H9 (cell line): Measurements from ENCODE around the gene PUS10. TPM values are rescaled to one million over a fixed set of nuclear protein-coding genes. Genes with fewer than 3 reads are reported as not detected.

Experiments
- DNase-seq: peaks from one replicate; pipeline ENCODE4 v3.0.0-alpha.2; 2017
- H2AFZ ChIP-seq: one replicate; pipeline ENCODE4 v1.6.1; 2013; ENCODE audit warnings: mild to moderate bottlenecking, low read length, control low read depth, moderate library complexity
- H2AK5ac ChIP-seq: 2 replicates; pipeline ENCODE4 v1.6.1; 2013; ENCODE audit warnings: low read length, control low read depth, mixed read lengths; ENCODE audit not compliant: insufficient read length
- H2BK120ac ChIP-seq: one replicate; pipeline ENCODE4 v1.6.1; 2013; ENCODE audit warnings: low read depth, mild to moderate bottlenecking, low read length, control low read depth, inconsistent platforms; ENCODE audit not compliant: poor library complexity, severe bottlenecking
- H2BK12ac ChIP-seq: 2 replicates; pipeline ENCODE4 v1.6.1; 2013; ENCODE audit warnings: low read length, control low read depth, mixed read lengths, low read depth; ENCODE audit not compliant: insufficient read length
- H2BK15ac ChIP-seq: 2 replicates; pipeline ENCODE4 v1.6.1; 2013; ENCODE audit warnings: low read depth, low read length, control low read depth
- H2BK20ac ChIP-seq: one replicate; pipeline ENCODE4 v1.6.1; 2013; ENCODE audit warnings: low read depth, mild to moderate bottlenecking, low read length, control low read depth, inconsistent platforms; ENCODE audit not compliant: poor library complexity, severe bottlenecking
- H2BK5ac ChIP-seq: 2 replicates; pipeline ENCODE4 v1.6.1; 2013; ENCODE audit warnings: low read length, control low read depth, mixed read lengths; ENCODE audit not compliant: insufficient read length
- H3K14ac ChIP-seq: 2 replicates; pipeline ENCODE4 v1.6.1; 2013; ENCODE audit warnings: low read length, control low read depth; ENCODE audit not compliant: insufficient read depth
- H3K18ac ChIP-seq: 2 replicates; pipeline ENCODE4 v1.6.1; 2013; ENCODE audit warnings: low read depth, mild to moderate bottlenecking, mixed read lengths, low read length, control low read depth; ENCODE audit not compliant: insufficient read length
- H3K23ac ChIP-seq: 2 replicates; pipeline ENCODE4 v1.6.1; 2013; ENCODE audit warnings: low read length, control low read depth, mixed read lengths, low read depth; ENCODE audit not compliant: insufficient read length
- H3K23me2 ChIP-seq: 2 replicates; pipeline ENCODE4 v1.6.1; 2013; ENCODE audit warnings: low read depth, mild to moderate bottlenecking, mixed read lengths, low read length, control low read depth; ENCODE audit not compliant: insufficient read length, poor library complexity, severe bottlenecking
- H3K27ac ChIP-seq: 2 replicates; pipeline ENCODE4 v1.5.1; 2013; ENCODE audit warnings: low read length, control low read depth, mixed read lengths, low read depth; ENCODE audit not compliant: insufficient read length
- H3K27me3 ChIP-seq: 2 replicates; pipeline ENCODE4 v1.6.1; 2013; ENCODE audit warnings: low read length, control low read depth, inconsistent platforms; ENCODE audit not compliant: insufficient read depth
- H3K4ac ChIP-seq: 2 replicates; pipeline ENCODE4 v1.6.1; 2013; ENCODE audit warnings: low read depth, mild to moderate bottlenecking, control low read depth, inconsistent platforms, low read length, moderate library complexity
- H3K4me1 ChIP-seq: 2 replicates; pipeline ENCODE4 v1.6.1; 2013; ENCODE audit warnings: low read length, control low read depth, inconsistent platforms; ENCODE audit not compliant: insufficient read depth
- H3K4me2 ChIP-seq: 2 replicates; pipeline ENCODE4 v1.6.1; 2013; ENCODE audit warnings: low read length, control low read depth, mixed read lengths; ENCODE audit not compliant: insufficient read length, insufficient read depth
- H3K56ac ChIP-seq: 2 replicates; pipeline ENCODE4 v1.6.1; 2013; ENCODE audit warnings: low read depth, mild to moderate bottlenecking, mixed read lengths, low read length, control low read depth; ENCODE audit not compliant: insufficient read length
- H3K79me1 ChIP-seq: 2 replicates; pipeline ENCODE4 v1.6.1; 2013; ENCODE audit warnings: low read depth, mild to moderate bottlenecking, moderate library complexity, low read length, control low read depth, inconsistent platforms; ENCODE audit not compliant: insufficient read depth, poor library complexity, severe bottlenecking
- H3K79me2 ChIP-seq: 2 replicates; pipeline ENCODE4 v1.6.1; 2013; ENCODE audit warnings: low read length, control low read depth, inconsistent platforms; ENCODE audit not compliant: insufficient read depth
- H3K9ac ChIP-seq: 2 replicates; pipeline ENCODE4 v1.6.1; 2013; ENCODE audit warnings: low read length, control low read depth, mixed read lengths; ENCODE audit not compliant: insufficient read length; ENCODE audit errors: extremely low read depth
- H3K9me3 ChIP-seq: one replicate; pipeline ENCODE4 v1.6.1; 2013; ENCODE audit warnings: low read depth, low read length, inconsistent platforms; ENCODE audit not compliant: control insufficient read depth
- H3T11ph ChIP-seq: one replicate; pipeline ENCODE4 v1.6.1; 2013; ENCODE audit warnings: mild to moderate bottlenecking, low read length, control low read depth, inconsistent platforms
- H4K20me1 ChIP-seq: one replicate; pipeline ENCODE4 v1.6.1; 2013; ENCODE audit not compliant: control insufficient read depth, insufficient read length, insufficient read depth
- H4K5ac ChIP-seq: 2 replicates; pipeline ENCODE4 v1.6.1; 2013; ENCODE audit warnings: low read depth, mild to moderate bottlenecking, mixed read lengths, low read length, control low read depth; ENCODE audit not compliant: insufficient read length
- H4K8ac ChIP-seq: replicated peaks from 2 replicates; pipeline ENCODE4 v1.6.1; 2013; ENCODE audit warnings: low read length, control low read depth, mixed read lengths, low read depth; ENCODE audit not compliant: insufficient read length
- H4K91ac ChIP-seq: 2 replicates; pipeline ENCODE4 v1.6.1; 2013; ENCODE audit warnings: low read depth, mild to moderate bottlenecking, moderate library complexity, mixed read lengths, low read length, control low read depth; ENCODE audit not compliant: insufficient read length
- H3K27ac Mint-ChIP-seq, 3 experiments: 2 replicates in 2 of 3; 3 replicates in 1 of 3; pipeline ENCODE4 v1.8.0; 2020 to 2021; ENCODE audit warnings: mixed read lengths in 3 of 3, mild to moderate bottlenecking in 1 of 3, moderate library complexity in 1 of 3
- H3K27me3 Mint-ChIP-seq: 2 replicates; pipeline ENCODE4 v1.8.0; 2021; ENCODE audit warnings: low read depth, mild to moderate bottlenecking, moderate library complexity, mixed read lengths
- H3K36me3 Mint-ChIP-seq, 3 experiments: 2 replicates in 2 of 3; 3 replicates in 1 of 3; pipeline ENCODE4 v1.8.0; 2020 to 2021; ENCODE audit warnings: low read depth in 3 of 3, mixed read lengths in 3 of 3; ENCODE audit not compliant: insufficient read depth in 1 of 3
- H3K4me1 Mint-ChIP-seq, 2 experiments: 2 replicates each; pipeline ENCODE4 v1.8.0; 2020; ENCODE audit warnings: mixed read lengths in 2 of 2
- H3K4me3 Mint-ChIP-seq, 2 experiments: 2 replicates in 1 of 2; 3 replicates in 1 of 2; pipeline ENCODE4 v1.8.0; 2020 to 2021; ENCODE audit warnings: mild to moderate bottlenecking in 2 of 2, mixed read lengths in 2 of 2, moderate library complexity in 1 of 2
- H3K9me3 Mint-ChIP-seq, 2 experiments: 2 replicates in 1 of 2; 3 replicates in 1 of 2; pipeline ENCODE4 v1.8.0; 2020; ENCODE audit warnings: mild to moderate bottlenecking in 2 of 2, mixed read lengths in 2 of 2, moderate library complexity in 1 of 2
- WGBS: extraction: QIAGEN DNeasy Blood & Tissue Kit; methylation state at CpG from one replicate; pipeline ENCODE4 v1.1.7; 2013; ENCODE audit warnings: missing lambda C conversion rate, low lambda C conversion rate, mixed read lengths; ENCODE audit not compliant: insufficient read length; ENCODE audit errors: extremely low coverage; 5-methylcytosine and 5-hydroxymethylcytosine counted together
- total RNA-seq: library from RNA; stranded (reverse); gene quantifications from 2 replicates; pipeline ENCODE4 v1.2.1, GENCODE V29; 2021
- TF ChIP-seq, protein P1 (sequence below): fragments of 200-600 bp; sonication (generic); conservative IDR thresholded peaks from 3 replicates; pipeline ENCODE4 v1.8.0; 2021; ENCODE audit warnings: antibody characterized with exemption, mild to moderate bottlenecking

Gene PUS10
- total RNA-seq, 1 experiment from 2014 or later, result 2.3 TPM

DNA sequence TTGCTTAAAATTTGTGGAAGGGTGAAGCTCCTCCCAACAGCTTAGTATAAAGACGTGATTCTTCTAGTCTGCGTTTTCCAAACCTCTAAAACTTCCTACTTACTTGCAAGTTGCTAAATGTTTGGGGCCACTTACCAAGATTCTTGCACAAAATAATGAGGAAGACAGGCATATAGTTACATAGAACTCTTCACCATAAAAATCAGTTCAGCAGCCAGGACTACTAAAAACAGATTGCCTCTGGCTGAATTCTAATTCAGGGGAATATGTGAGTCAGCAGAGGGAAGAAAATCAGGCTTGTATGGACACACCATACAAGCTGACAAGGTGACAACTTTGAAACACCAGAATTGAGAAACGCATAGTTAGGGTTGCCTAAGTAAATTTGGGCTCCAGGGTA, 3.3 kb downstream of the PUS10 start:
- Histone ChIP-seq H3T11ph (no peak overlapping the region), H3K9ac (no peak overlapping the region), H4K20me1 (no peaks in the 10 kb centered on the region), H2BK20ac (no peak overlapping the region), H3K56ac (no peak overlapping the region), H3K4ac (no peak overlapping the region), H4K5ac (no peak overlapping the region), H3K4me2 (no peak overlapping the region), H2AFZ (no peak overlapping the region), H3K9me3 (no peaks in the 10 kb centered on the region), H4K91ac (no peak overlapping the region), H3K14ac (no peak overlapping the region), H4K8ac (no peak overlapping the region), H2BK5ac (no peak overlapping the region), H3K79me2 (no peaks in the 10 kb centered on the region; the same call in 1 of the 2 replicates), H2BK12ac (no peak overlapping the region), H3K27me3 (no peaks in the 10 kb centered on the region), H2BK15ac (no peak overlapping the region), H3K23me2 (peaks cover 6% of the 10 kb centered on the region), H3K27ac (no peak overlapping the region), H3K4me1 (no peaks in the 10 kb centered on the region), H2BK120ac (no peak overlapping the region), H3K79me1 (no peaks in the 10 kb centered on the region), H3K18ac (no peak overlapping the region), H2AK5ac (no peak overlapping the region), H3K23ac (no peak overlapping the region)
- no peak for DNase-seq
- H3K9me3 Mint-ChIP-seq, result no peaks in the 10 kb centered on the region
- no peak overlapping the region; a peak in 1 of 7 replicates for H3K27ac Mint-ChIP-seq
- H3K4me1 Mint-ChIP-seq, result peaks cover 11 to 18% of the 10 kb centered on the region in 2 experiments
- H3K27me3 Mint-ChIP-seq, result no peaks in the 10 kb centered on the region
- H3K36me3 Mint-ChIP-seq, result no peaks in the 10 kb centered on the region
- no peak overlapping the region; a peak in 1 of 5 replicates for H3K4me3 Mint-ChIP-seq
- TF ChIP-seq, protein P1, sequence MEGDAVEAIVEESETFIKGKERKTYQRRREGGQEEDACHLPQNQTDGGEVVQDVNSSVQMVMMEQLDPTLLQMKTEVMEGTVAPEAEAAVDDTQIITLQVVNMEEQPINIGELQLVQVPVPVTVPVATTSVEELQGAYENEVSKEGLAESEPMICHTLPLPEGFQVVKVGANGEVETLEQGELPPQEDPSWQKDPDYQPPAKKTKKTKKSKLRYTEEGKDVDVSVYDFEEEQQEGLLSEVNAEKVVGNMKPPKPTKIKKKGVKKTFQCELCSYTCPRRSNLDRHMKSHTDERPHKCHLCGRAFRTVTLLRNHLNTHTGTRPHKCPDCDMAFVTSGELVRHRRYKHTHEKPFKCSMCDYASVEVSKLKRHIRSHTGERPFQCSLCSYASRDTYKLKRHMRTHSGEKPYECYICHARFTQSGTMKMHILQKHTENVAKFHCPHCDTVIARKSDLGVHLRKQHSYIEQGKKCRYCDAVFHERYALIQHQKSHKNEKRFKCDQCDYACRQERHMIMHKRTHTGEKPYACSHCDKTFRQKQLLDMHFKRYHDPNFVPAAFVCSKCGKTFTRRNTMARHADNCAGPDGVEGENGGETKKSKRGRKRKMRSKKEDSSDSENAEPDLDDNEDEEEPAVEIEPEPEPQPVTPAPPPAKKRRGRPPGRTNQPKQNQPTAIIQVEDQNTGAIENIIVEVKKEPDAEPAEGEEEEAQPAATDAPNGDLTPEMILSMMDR, result no peak
- no CpG with 5 or more reads among the region's 3 CpGs for WGBS
